Loucy (cell line): ENCODE results near the gene ST8SIA5.

Source experiments
- CTCF ChIP-seq: fragments of 200-600 bp; sonication (generic); conservative IDR thresholded peaks from 2 replicates; pipeline ENCODE4 v1.5.1; 2014; ENCODE audit warnings: mild to moderate bottlenecking, antibody characterized with exemption, low read length
- EZH2phosphoT487 ChIP-seq: fragments of 200-600 bp; IDR thresholded peaks from 2 replicates; pipeline ENCODE4 v1.6.1; 2018; ENCODE audit warnings: antibody characterized with exemption, mild to moderate bottlenecking, moderate library complexity, borderline replicate concordance

GRCh38 chr18:46632401-46633071, 124.3 kb downstream of the ST8SIA5 start:
- TF ChIP-seq CTCF (no peak), EZH2phosphoT487 (no peak)
